CD14-positive monocyte (primary cell): ENCODE results near the gene L3MBTL4. TPM values are rescaled to one million over a fixed set of nuclear protein-coding genes. Genes with fewer than 3 reads are reported as not detected.

Experiments
- DNase-seq, 3 donors: peaks; one replicate each; pipeline ENCODE4 v3.0.0-alpha.2; 2011 to 2022
- H2AFZ ChIP-seq: 2 replicates; pipeline ENCODE4 v1.6.0; 2012; ENCODE audit warnings: mild to moderate bottlenecking, low read depth, low read length, inconsistent platforms; ENCODE audit not compliant: insufficient read depth, poor library complexity, severe bottlenecking
- H3K27ac ChIP-seq, 2 donors: 1 replicate in 1 of 2; 2 replicates in 1 of 2; pipeline ENCODE4 v1.5.1; 2012 to 2013; ENCODE audit warnings: low read length in 2 of 2, control low read depth in 1 of 2, inconsistent platforms in 1 of 2, low read depth in 1 of 2, mild to moderate bottlenecking in 1 of 2
- H3K27me3 ChIP-seq, 2 donors: one replicate each; pipeline versions ENCODE4 v1.6.0 to v1.6.1; 2011 to 2013; ENCODE audit warnings: low read length in 2 of 2; ENCODE audit not compliant: control insufficient read depth in 2 of 2, insufficient read depth in 2 of 2
- H3K36me3 ChIP-seq, 2 donors: replicated peaks in 1 of 2; 1 replicate in 1 of 2; 2 replicates in 1 of 2; pipeline versions ENCODE4 v1.5.1 to v1.6.1; 2012 to 2013; ENCODE audit warnings: low read length in 2 of 2, control low read depth in 1 of 2, inconsistent platforms in 1 of 2, mild to moderate bottlenecking in 1 of 2; ENCODE audit not compliant: insufficient read depth in 2 of 2, control insufficient read depth in 1 of 2
- H3K4me1 ChIP-seq, 2 donors: 1 replicate in 1 of 2; 2 replicates in 1 of 2; pipeline versions ENCODE4 v1.5.1 to v1.6.1; 2012 to 2013; ENCODE audit warnings: low read length in 2 of 2, control low read depth in 1 of 2, inconsistent platforms in 1 of 2, mild to moderate bottlenecking in 1 of 2, moderate library complexity in 1 of 2; ENCODE audit not compliant: insufficient read depth in 2 of 2, control insufficient read depth in 1 of 2
- H3K4me2 ChIP-seq: replicated peaks from 2 replicates; pipeline ENCODE3; 2012; ENCODE audit warnings: low read length, moderate library complexity, mild to moderate bottlenecking; ENCODE audit not compliant: poor library complexity, severe bottlenecking; ENCODE audit errors: extremely low read depth
- H3K4me3 ChIP-seq, 3 experiments: fragments of 200-600 bp in 1 of 3; sonication (generic) in 1 of 3; replicated peaks in 1 of 3; 1 replicate in 2 of 3; 2 replicates in 1 of 3; pipeline ENCODE4 v1.5.1; 2011 to 2013; ENCODE audit warnings: low read length in 3 of 3, mild to moderate bottlenecking in 3 of 3, control low read depth in 2 of 3, low read depth in 2 of 3, inconsistent platforms in 1 of 3, moderate library complexity in 1 of 3
- H3K79me2 ChIP-seq: 2 replicates; pipeline ENCODE4 v1.6.0; 2012; ENCODE audit warnings: mild to moderate bottlenecking, control low read depth, inconsistent platforms, low read length, moderate library complexity; ENCODE audit not compliant: insufficient read depth
- H3K9ac ChIP-seq: 2 replicates; pipeline ENCODE4 v1.6.0; 2017; ENCODE audit warnings: low read length, mild to moderate bottlenecking; ENCODE audit not compliant: insufficient read depth, poor library complexity, severe bottlenecking
- H3K9me3 ChIP-seq, 2 donors: replicated peaks in 1 of 2; 1 replicate in 1 of 2; 2 replicates in 1 of 2; pipeline versions ENCODE4 v1.5.1 to v1.6.1; 2012 to 2013; ENCODE audit warnings: low read length in 2 of 2, control low read depth in 1 of 2; ENCODE audit not compliant: control insufficient read depth in 1 of 2, insufficient read depth in 1 of 2
- H4K20me1 ChIP-seq: 2 replicates; pipeline ENCODE4 v1.6.0; 2012; ENCODE audit warnings: mild to moderate bottlenecking, low read length, control low read depth, moderate library complexity; ENCODE audit not compliant: insufficient read depth
- H3K27ac Mint-ChIP-seq, 7 donors: one replicate each; pipeline ENCODE4 v1.8.0; 2020; ENCODE audit warnings: mild to moderate bottlenecking in 7 of 7, mixed read lengths in 7 of 7, moderate library complexity in 6 of 7, inconsistent platforms in 2 of 7
- H3K27me3 Mint-ChIP-seq, 3 donors: one replicate each; pipeline ENCODE4 v1.8.0; 2021 to 2022; ENCODE audit warnings: low read depth in 3 of 3, mild to moderate bottlenecking in 3 of 3, mixed read lengths in 3 of 3, moderate library complexity in 3 of 3, inconsistent platforms in 1 of 3
- H3K36me3 Mint-ChIP-seq, 2 donors: one replicate each; pipeline ENCODE4 v1.8.0; 2020; ENCODE audit warnings: mixed read lengths in 2 of 2, inconsistent platforms in 1 of 2, mild to moderate bottlenecking in 1 of 2
- H3K4me1 Mint-ChIP-seq: one replicate; pipeline ENCODE4 v1.8.0; 2020; ENCODE audit warnings: mild to moderate bottlenecking, mixed read lengths
- H3K4me3 Mint-ChIP-seq, 2 donors: one replicate each; pipeline ENCODE4 v1.8.0; 2020; ENCODE audit warnings: mild to moderate bottlenecking in 2 of 2, mixed read lengths in 2 of 2, moderate library complexity in 1 of 2
- H3K9me3 Mint-ChIP-seq, 7 donors: one replicate each; pipeline ENCODE4 v1.8.0; 2020 to 2022; ENCODE audit warnings: mixed read lengths in 7 of 7, mild to moderate bottlenecking in 6 of 7, moderate library complexity in 6 of 7, inconsistent platforms in 2 of 7
- WGBS: methylation state at CpG from one replicate; pipeline ENCODE4 v1.1.5; 2013; ENCODE audit warnings: missing lambda C conversion rate; ENCODE audit not compliant: insufficient coverage; 5-methylcytosine and 5-hydroxymethylcytosine counted together
- intact Hi-C, 2 donors: fragments of 100-400 bp; cut with micrococcal nuclease; formaldehyde crosslinking; loops; one replicate each; pipeline versions ENCODE4 v1.15.0 to v1.15.1; 2023
- polyA plus RNA-seq, 3 donors: library from polyadenylated mRNA; depleted of rRNA in 1 of 3; unstranded in 2 of 3; stranded (reverse) in 1 of 3; fragments of 300-500 nt in 2 of 3; fragments of >200 nt in 1 of 3; fragmentation: Illumina TruSeq in 2 of 3; gene quantifications; 1 replicate in 2 of 3; 2 replicates in 1 of 3; pipeline ENCODE4 v1.2.3, GENCODE V29; 2012 to 2021
- TF ChIP-seq, protein P1 (sequence below): fragments of 200-600 bp; IDR thresholded peaks from one replicate; pipeline ENCODE4 v1.8.0; 2022; ENCODE audit warnings: antibody characterized with exemption, mild to moderate bottlenecking

Gene L3MBTL4
- polyA plus RNA-seq, 3 donors = 0.55 to 1.2 (median 0.72) TPM

DNA sequence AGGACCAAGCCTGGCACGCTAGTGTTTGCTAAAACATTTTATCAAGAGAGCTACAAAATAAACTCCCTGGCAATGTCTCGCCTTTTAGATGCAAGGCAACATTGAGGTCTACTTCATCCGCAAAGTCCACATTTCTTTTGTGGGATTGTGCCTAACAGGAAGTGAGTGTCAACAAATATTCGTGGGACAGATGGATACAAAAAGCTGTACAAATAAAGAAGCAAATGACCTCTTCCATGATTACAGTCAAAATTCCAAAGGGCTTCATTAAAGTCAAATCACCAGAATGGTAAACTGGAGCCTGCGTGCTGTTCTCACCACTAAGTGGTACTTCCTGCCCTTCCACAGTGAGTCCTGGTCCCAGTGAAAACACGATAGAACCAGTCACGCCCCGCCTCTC, 40.4 kb downstream of the L3MBTL4 start:
- no peak overlapping the region for H2AFZ ChIP-seq
- H4K20me1 ChIP-seq = no peaks in the 10 kb centered on the region
- no peaks in the 10 kb centered on the region for H3K79me2 ChIP-seq
- TF ChIP-seq, protein P1, sequence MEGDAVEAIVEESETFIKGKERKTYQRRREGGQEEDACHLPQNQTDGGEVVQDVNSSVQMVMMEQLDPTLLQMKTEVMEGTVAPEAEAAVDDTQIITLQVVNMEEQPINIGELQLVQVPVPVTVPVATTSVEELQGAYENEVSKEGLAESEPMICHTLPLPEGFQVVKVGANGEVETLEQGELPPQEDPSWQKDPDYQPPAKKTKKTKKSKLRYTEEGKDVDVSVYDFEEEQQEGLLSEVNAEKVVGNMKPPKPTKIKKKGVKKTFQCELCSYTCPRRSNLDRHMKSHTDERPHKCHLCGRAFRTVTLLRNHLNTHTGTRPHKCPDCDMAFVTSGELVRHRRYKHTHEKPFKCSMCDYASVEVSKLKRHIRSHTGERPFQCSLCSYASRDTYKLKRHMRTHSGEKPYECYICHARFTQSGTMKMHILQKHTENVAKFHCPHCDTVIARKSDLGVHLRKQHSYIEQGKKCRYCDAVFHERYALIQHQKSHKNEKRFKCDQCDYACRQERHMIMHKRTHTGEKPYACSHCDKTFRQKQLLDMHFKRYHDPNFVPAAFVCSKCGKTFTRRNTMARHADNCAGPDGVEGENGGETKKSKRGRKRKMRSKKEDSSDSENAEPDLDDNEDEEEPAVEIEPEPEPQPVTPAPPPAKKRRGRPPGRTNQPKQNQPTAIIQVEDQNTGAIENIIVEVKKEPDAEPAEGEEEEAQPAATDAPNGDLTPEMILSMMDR = no peak
- Mint-ChIP-seq H3K4me1 (no peaks in the 10 kb centered on the region), H3K27me3 (peaks cover 2% of the 10 kb centered on the region in 3 donors), H3K9me3 (peaks cover 8 to 18% (median 14%) of the 10 kb centered on the region in 7 donors), H3K27ac (no peak overlapping the region), H3K4me3 (no peak overlapping the region), H3K36me3 (no peaks in the 10 kb centered on the region)
- H3K4me1 ChIP-seq = no peaks in the 10 kb centered on the region
- intact Hi-C loops = no loop called here
- no peak overlapping the region for H3K27ac ChIP-seq
- no peak overlapping the region for H3K4me3 ChIP-seq
- WGBS = 81% methylated on average over 5 of the region's 8 CpGs
- H3K27me3 ChIP-seq = no peaks in the 10 kb centered on the region
- no peak overlapping the region for H3K4me2 ChIP-seq
- H3K9me3 ChIP-seq = no peaks in the 10 kb centered on the region
- DNase-seq = no peak
- no peaks in the 10 kb centered on the region for H3K36me3 ChIP-seq
- H3K9ac ChIP-seq = no peak overlapping the region

DNA sequence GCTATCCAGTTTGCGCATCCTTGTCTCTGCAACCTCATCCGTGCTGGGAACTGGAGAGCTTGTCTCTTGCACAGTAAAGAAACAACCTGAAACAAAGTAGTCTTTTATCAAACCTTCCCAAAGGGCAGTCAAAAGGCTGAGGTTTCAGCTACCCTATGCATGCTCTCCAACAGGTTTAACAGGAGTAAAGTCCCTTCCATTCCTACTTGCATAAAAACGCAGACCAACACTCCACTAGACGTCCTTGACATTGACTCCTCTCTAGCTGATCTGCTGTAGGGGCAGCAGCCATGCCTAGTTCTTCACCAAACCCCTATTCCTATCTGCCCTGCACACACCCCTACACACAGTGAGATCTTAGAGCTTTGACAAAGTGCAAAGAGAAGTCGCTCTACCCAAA, 41.5 kb downstream of the L3MBTL4 start:
- no peak overlapping the region for H3K4me2 ChIP-seq
- Mint-ChIP-seq H3K4me1 (no peaks in the 10 kb centered on the region), H3K4me3 (no peak overlapping the region), H3K27ac (no peak overlapping the region), H3K9me3 (peaks cover 4 to 18% (median 8%) of the 10 kb centered on the region in 7 donors), H3K36me3 (no peaks in the 10 kb centered on the region), H3K27me3 (peaks cover 2% of the 10 kb centered on the region in 3 donors)
- DNase-seq = no peak
- no peak overlapping the region for H3K9ac ChIP-seq
- no peaks in the 10 kb centered on the region for H3K36me3 ChIP-seq
- no peaks in the 10 kb centered on the region for H3K27me3 ChIP-seq
- H3K27ac ChIP-seq = no peak overlapping the region
- no peaks in the 10 kb centered on the region for H4K20me1 ChIP-seq
- intact Hi-C loops = no loop called here
- WGBS = 95% methylated on average over 5 of the region's 5 CpGs
- TF ChIP-seq, protein P1 = no peak
- no peaks in the 10 kb centered on the region for H3K9me3 ChIP-seq
- no peak overlapping the region for H2AFZ ChIP-seq
- no peaks in the 10 kb centered on the region for H3K4me1 ChIP-seq
- H3K79me2 ChIP-seq = no peaks in the 10 kb centered on the region
- no peak overlapping the region for H3K4me3 ChIP-seq
